Naive B cell (primary cell): ENCODE data around the gene PIK3C2G. TPM values are rescaled to one million over a fixed set of nuclear protein-coding genes. Genes with fewer than 3 reads are reported as not detected.

Experiments used
- ATAC-seq, 2 donors: fragments of 150-1000 bp; cut with Tn5 transposase; 2 replicates each; pipeline ENCODE4 v1.10.0; 2021; ENCODE audit warnings: low read depth in 2 of 2, mild to moderate bottlenecking in 2 of 2, moderate library complexity in 2 of 2
- DNase-seq: peaks from one replicate; pipeline ENCODE4 v3.0.0; 2022
- H3K27ac Mint-ChIP-seq, 6 donors: one replicate each; pipeline ENCODE4 v1.8.0; 2020 to 2022; ENCODE audit warnings: mild to moderate bottlenecking in 6 of 6, mixed read lengths in 6 of 6, moderate library complexity in 5 of 6, inconsistent platforms in 2 of 6
- H3K27me3 Mint-ChIP-seq, 3 donors: one replicate each; pipeline ENCODE4 v1.8.0; 2021 to 2022; ENCODE audit warnings: mixed read lengths in 3 of 3, mild to moderate bottlenecking in 1 of 3
- H3K36me3 Mint-ChIP-seq, 2 donors: one replicate each; pipeline ENCODE4 v1.8.0; 2020 to 2022; ENCODE audit warnings: mixed read lengths in 2 of 2, inconsistent platforms in 1 of 2, mild to moderate bottlenecking in 1 of 2
- H3K4me1 Mint-ChIP-seq, 3 donors: one replicate each; pipeline ENCODE4 v1.8.0; 2020 to 2022; ENCODE audit warnings: mixed read lengths in 3 of 3, inconsistent platforms in 1 of 3, mild to moderate bottlenecking in 1 of 3, moderate library complexity in 1 of 3
- H3K4me3 Mint-ChIP-seq, 8 donors: one replicate each; pipeline ENCODE4 v1.8.0; 2020 to 2022; ENCODE audit warnings: mild to moderate bottlenecking in 8 of 8, mixed read lengths in 8 of 8, moderate library complexity in 8 of 8, inconsistent platforms in 2 of 8
- H3K9me3 Mint-ChIP-seq, 7 donors: one replicate each; pipeline ENCODE4 v1.8.0; 2020 to 2022; ENCODE audit warnings: mixed read lengths in 7 of 7, mild to moderate bottlenecking in 5 of 7, inconsistent platforms in 2 of 7, moderate library complexity in 1 of 7
- polyA plus RNA-seq, 6 donors: library from polyadenylated mRNA; unstranded; fragments of 300-500 nt; fragmentation: Illumina TruSeq; gene quantifications; one replicate each; pipeline ENCODE4 v1.2.3, GENCODE V29; 2021; ENCODE audit warnings: low read depth in 6 of 6

PIK3C2G gene
- polyA plus RNA-seq, 6 donors from 2014 or later: not detected

DNA sequence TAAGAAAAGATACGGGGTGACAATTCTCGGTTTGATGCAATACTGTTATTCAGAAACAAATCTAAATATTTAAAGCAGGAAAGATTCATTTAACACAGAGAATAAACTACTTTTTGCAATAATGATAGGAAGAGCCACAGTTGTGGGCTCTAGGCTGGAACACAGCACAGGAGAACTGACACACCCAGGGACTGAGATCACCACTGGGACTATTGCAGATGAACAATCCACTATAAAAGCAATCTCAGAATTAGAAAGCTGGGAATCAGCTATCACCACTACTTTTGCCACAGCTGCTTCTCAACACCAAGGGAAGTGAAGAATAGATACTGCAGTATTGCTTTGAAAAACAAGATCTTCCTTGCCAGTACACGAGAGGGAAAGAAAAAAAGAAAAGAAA, 4.1 kb upstream of the PIK3C2G start:
- ATAC-seq (no peak), DNase-seq (no peak)
- Mint-ChIP-seq H3K36me3 (no peaks in the 10 kb centered on the region), H3K9me3 (peaks cover 0 to 2% (median 0%) of the 10 kb centered on the region in 7 donors), H3K4me1 (no peaks in the 10 kb centered on the region), H3K27ac (no peak overlapping the region), H3K27me3 (no peaks in the 10 kb centered on the region), H3K4me3 (no peak overlapping the region)

- no peaks in the 10 kb centered on the region for H3K27me3 Mint-ChIP-seq
- H3K36me3 Mint-ChIP-seq: no peaks in the 10 kb centered on the region
- no peak overlapping the region for H3K4me3 Mint-ChIP-seq
- no peak overlapping the region for H3K27ac Mint-ChIP-seq
- ATAC-seq (no peak), DNase-seq (no peak)
- H3K4me1 Mint-ChIP-seq: no peaks in the 10 kb centered on the region
- H3K9me3 Mint-ChIP-seq: peaks cover 0 to 2% (median 0%) of the 10 kb centered on the region in 7 donors
Observed at GRCh38 chr12:18258929-18259328, 2.4 kb upstream of the PIK3C2G start.

- Mint-ChIP-seq H3K27ac (no peak overlapping the region), H3K27me3 (no peaks in the 10 kb centered on the region), H3K36me3 (no peaks in the 10 kb centered on the region), H3K4me3 (no peak overlapping the region), H3K9me3 (peaks cover 0 to 2% (median 0%) of the 10 kb centered on the region in 7 donors), H3K4me1 (no peaks in the 10 kb centered on the region)
- DNase-seq: no peak
- ATAC-seq: no peak
Observed at GRCh38 chr12:18259906-18260682, 1.2 kb upstream of the PIK3C2G start.

DNA sequence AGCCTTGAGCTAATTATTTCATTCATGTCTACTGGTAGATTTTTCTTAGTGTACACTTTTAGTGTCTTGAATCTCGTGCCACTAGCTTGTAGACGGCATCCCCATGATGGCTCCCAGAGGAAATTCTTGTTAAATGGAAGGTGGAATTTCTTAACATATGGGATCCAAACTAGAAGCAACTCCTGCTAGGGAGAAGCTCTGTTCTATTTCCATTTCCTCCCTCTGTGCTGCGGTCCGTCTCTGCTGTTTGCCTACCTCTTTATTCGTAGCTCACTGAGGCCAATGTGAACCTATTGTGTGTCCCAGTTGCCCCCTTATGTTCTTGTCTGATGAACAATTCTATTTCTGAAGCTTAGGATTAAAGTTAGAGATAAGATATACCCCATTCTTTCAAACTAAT, 588 bp downstream of the PIK3C2G start:
- ATAC-seq (no peak), DNase-seq (no peak)
- H3K36me3 Mint-ChIP-seq: no peaks in the 10 kb centered on the region
- no peak overlapping the region for H3K27ac Mint-ChIP-seq
- H3K27me3 Mint-ChIP-seq: no peaks in the 10 kb centered on the region
- no peak overlapping the region for H3K4me3 Mint-ChIP-seq
- H3K4me1 Mint-ChIP-seq: no peaks in the 10 kb centered on the region
- H3K9me3 Mint-ChIP-seq: peaks cover 0 to 2% (median 0%) of the 10 kb centered on the region in 7 donors

DNA sequence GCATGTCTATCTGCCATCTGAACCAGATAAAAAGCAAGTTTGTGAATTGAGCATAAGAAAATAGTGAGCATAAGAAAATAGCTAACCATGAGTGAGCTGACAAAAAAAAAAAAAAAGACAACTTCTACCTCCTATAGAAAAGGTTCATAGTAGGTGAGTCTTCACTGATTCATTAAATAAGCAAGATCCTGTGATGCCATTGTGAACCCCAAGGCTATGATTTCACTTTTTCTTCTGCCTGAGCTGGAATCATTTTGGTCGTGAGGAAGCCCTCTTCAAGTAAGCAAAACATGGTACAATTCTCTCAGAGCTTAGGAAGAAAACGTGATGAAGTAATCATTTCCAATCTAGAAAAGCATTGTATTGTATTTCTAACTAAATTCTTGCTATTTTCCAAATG, 1.2 kb downstream of the PIK3C2G start:
- Mint-ChIP-seq H3K4me1 (no peaks in the 10 kb centered on the region), H3K4me3 (no peak overlapping the region), H3K36me3 (no peaks in the 10 kb centered on the region), H3K27ac (no peak overlapping the region), H3K9me3 (peaks cover 0 to under 1% (median 0%) of the 10 kb centered on the region in 7 donors), H3K27me3 (no peaks in the 10 kb centered on the region)
- ATAC-seq (no peak), DNase-seq (no peak)

GRCh38 chr12:18264581-18265075, 3.3 kb downstream of the PIK3C2G start:
- Mint-ChIP-seq H3K36me3 (no peaks in the 10 kb centered on the region), H3K4me3 (no peak overlapping the region), H3K9me3 (peaks cover 0 to 4% (median 0%) of the 10 kb centered on the region in 7 donors), H3K4me1 (no peaks in the 10 kb centered on the region), H3K27ac (no peak overlapping the region), H3K27me3 (no peaks in the 10 kb centered on the region)
- DNase-seq (no peak), ATAC-seq (no peak)

DNA sequence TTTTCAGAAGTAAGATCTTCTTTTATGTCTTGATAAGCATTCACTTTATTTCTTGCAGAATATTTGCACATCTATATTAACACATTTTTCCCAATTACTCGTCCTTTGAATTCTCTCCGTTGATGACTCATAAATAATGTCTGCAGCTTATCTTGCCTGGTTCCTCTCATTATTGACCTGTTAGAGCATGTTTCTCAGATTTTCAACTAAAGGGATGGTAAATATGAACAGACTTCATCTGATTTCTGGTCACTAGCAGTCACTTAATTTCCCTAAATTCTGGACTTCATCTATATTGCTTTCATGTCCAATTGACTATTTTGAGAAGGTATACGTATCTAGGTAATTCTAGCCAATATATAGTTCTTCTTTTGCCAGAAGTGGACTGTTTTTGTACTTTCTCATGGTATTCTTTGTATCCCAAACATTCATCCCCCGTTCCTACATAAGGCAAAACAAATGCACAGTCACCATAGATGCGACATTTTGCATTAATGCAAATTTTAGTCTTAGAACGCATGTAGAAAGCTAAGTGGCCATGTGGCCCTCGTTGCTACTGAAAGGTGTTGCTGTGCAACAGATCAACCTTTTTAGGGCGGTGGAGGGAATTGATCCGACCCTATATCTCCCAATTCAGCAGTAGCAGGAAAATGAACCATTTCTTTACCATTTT, 6.2 kb downstream of the PIK3C2G start:
- ATAC-seq: no peak

GRCh38 chr12:18270958-18271460, 9.7 kb downstream of the PIK3C2G start:
- no peak overlapping the region for H3K4me3 Mint-ChIP-seq
- ATAC-seq: no peak
- no peaks in the 10 kb centered on the region for H3K36me3 Mint-ChIP-seq
- no peaks in the 10 kb centered on the region for H3K4me1 Mint-ChIP-seq
- H3K9me3 Mint-ChIP-seq: peaks cover 0 to 13% (median 2%) of the 10 kb centered on the region in 7 donors
- no peak for DNase-seq
- no peaks in the 10 kb centered on the region for H3K27me3 Mint-ChIP-seq
- no peak overlapping the region for H3K27ac Mint-ChIP-seq

More for the DNA sequence above, 6.2 kb downstream of the PIK3C2G start:
- no peaks in the 10 kb centered on the region for H3K36me3 Mint-ChIP-seq
- no peaks in the 10 kb centered on the region for H3K27me3 Mint-ChIP-seq
- no peak overlapping the region for H3K27ac Mint-ChIP-seq
- H3K4me3 Mint-ChIP-seq: no peak overlapping the region
- H3K9me3 Mint-ChIP-seq: peaks cover 0 to 4% (median 0%) of the 10 kb centered on the region in 7 donors
- no peaks in the 10 kb centered on the region for H3K4me1 Mint-ChIP-seq
- DNase-seq: no peak

DNA sequence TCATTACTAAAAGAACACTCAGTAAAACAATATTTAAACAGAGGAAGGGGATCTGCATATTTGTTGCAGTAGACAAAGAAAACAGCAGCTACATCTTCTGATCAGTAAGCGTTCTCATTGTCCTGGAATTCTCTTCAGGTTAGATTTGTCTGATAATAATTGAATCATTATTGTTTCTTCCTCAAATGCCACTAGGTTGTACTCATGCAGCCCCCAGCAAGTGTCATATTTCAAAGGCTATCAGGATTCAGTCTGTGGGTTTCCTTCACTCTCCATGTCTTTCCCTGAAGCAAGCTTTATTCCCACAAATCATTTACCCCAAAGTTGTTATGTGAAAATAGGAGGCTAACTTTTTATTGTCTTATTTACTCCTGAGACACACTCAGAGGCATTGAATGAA, 14.7 kb downstream of the PIK3C2G start:
- DNase-seq (no peak), ATAC-seq (no peak)
- Mint-ChIP-seq H3K36me3 (no peaks in the 10 kb centered on the region), H3K9me3 (peaks cover 0 to 17% (median 2%) of the 10 kb centered on the region in 7 donors), H3K4me1 (no peaks in the 10 kb centered on the region), H3K4me3 (no peak overlapping the region), H3K27ac (no peak overlapping the region), H3K27me3 (no peaks in the 10 kb centered on the region)

- H3K4me3 Mint-ChIP-seq: no peak overlapping the region
- no peaks in the 10 kb centered on the region for H3K36me3 Mint-ChIP-seq
- peaks cover 0 to 17% (median 2%) of the 10 kb centered on the region in 7 donors for H3K9me3 Mint-ChIP-seq
- H3K27ac Mint-ChIP-seq: no peak overlapping the region
- no peaks in the 10 kb centered on the region for H3K27me3 Mint-ChIP-seq
- H3K4me1 Mint-ChIP-seq: no peaks in the 10 kb centered on the region
- DNase-seq (no peak), ATAC-seq (no peak)
Observed at GRCh38 chr12:18277196-18277595, 15.9 kb downstream of the PIK3C2G start.

- H3K27me3 Mint-ChIP-seq: no peaks in the 10 kb centered on the region
- no peaks in the 10 kb centered on the region for H3K36me3 Mint-ChIP-seq
- no peak overlapping the region for H3K4me3 Mint-ChIP-seq
- H3K27ac Mint-ChIP-seq: no peak overlapping the region
- peaks cover 0 to 16% (median 6%) of the 10 kb centered on the region in 7 donors for H3K9me3 Mint-ChIP-seq
- ATAC-seq (no peak), DNase-seq (no peak)
- no peaks in the 10 kb centered on the region for H3K4me1 Mint-ChIP-seq
Observed at GRCh38 chr12:18280728-18281127, 19.4 kb downstream of the PIK3C2G start.

GRCh38 chr12:18281941-18282340, 20.6 kb downstream of the PIK3C2G start:
- H3K27ac Mint-ChIP-seq: no peak overlapping the region
- no peaks in the 10 kb centered on the region for H3K36me3 Mint-ChIP-seq
- no peaks in the 10 kb centered on the region for H3K4me1 Mint-ChIP-seq
- no peak overlapping the region for H3K4me3 Mint-ChIP-seq
- DNase-seq: no peak
- H3K27me3 Mint-ChIP-seq: no peaks in the 10 kb centered on the region
- ATAC-seq: no peak
- peaks cover 0 to 17% (median 7%) of the 10 kb centered on the region in 7 donors for H3K9me3 Mint-ChIP-seq

GRCh38 chr12:18283831-18284230, 22.5 kb downstream of the PIK3C2G start:
- Mint-ChIP-seq H3K27me3 (no peaks in the 10 kb centered on the region), H3K9me3 (peaks cover 0 to 17% (median 7%) of the 10 kb centered on the region in 7 donors), H3K36me3 (no peaks in the 10 kb centered on the region), H3K4me1 (no peaks in the 10 kb centered on the region), H3K4me3 (no peak overlapping the region), H3K27ac (no peak overlapping the region)
- ATAC-seq (no peak), DNase-seq (no peak)

GRCh38 chr12:18284386-18284785, 23.1 kb downstream of the PIK3C2G start:
- ATAC-seq: no peak
- Mint-ChIP-seq H3K27ac (peak overlapping the region in 1 of 6 donors; percentile 36), H3K4me3 (no peak overlapping the region), H3K27me3 (no peaks in the 10 kb centered on the region), H3K36me3 (no peaks in the 10 kb centered on the region), H3K4me1 (no peaks in the 10 kb centered on the region), H3K9me3 (peaks cover 0 to 17% (median 7%) of the 10 kb centered on the region in 7 donors)
- DNase-seq: no peak
